Measurements from ENCODE around the gene SORT1. TPM values are rescaled to one million over a fixed set of nuclear protein-coding genes. Genes with fewer than 3 reads are reported as not detected.

The SORT1 gene
- total and polyA plus RNA-seq, 4 donors = 1.0 to 10.6 (median 3.4) TPM

DNA sequence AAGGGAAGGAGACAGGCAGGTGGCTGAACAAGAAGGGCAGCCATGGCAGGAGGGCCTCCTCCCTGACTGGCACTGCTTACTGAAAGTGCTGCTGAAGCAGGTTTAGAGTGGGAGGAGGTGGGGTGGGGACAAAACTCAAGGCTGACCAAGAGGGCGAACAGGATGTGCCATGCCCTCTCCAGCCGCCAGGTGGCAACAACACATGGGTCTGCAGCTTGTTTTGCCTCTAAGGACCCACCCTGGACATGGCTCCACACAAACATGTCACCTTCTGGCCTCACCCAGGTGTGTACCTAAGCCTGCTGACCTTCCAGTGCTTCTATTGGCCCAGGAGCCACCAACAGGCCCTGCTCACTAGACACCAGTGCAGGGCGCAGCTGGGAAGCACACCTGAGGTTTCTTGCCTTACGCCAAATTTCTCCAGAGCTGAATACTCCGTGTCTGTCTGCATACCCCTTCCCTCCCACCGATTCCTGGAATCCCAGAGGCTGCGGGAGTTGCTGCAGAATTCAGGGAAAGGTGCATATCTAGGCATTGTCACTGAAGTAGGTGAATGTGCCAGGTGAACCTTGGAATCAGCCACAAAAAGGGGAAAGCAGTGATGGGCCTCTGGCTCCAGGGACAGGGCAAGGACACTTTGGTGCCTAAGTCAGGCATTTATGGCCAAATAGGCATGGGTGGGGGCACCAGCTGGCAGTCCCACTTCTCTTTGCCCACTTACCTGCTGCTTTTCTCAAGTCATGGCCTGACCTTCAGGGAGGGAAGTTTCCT lies 120.1 kb downstream of the SORT1 start:
- no peaks in the 10 kb centered on the region for H3K9me3 ChIP-seq (ENCODE audit: control insufficient read depth in 4 of 4, low read length in 3 of 4)
- H3K4me3 ChIP-seq (ENCODE audit: low read depth in 1 of 3, low read length in 3 of 3) = no peak overlapping the region
- peak; percentile 85 for DNase-seq (ENCODE audit: low spot score)
- H3K27me3 ChIP-seq (ENCODE audit: control insufficient read depth in 4 of 4, insufficient read depth in 4 of 4, low read length in 3 of 4) = no peaks in the 10 kb centered on the region
- H3K9ac ChIP-seq (ENCODE audit: low read depth in 1 of 2, low read length in 2 of 2) = no peak overlapping the region
- H3K36me3 ChIP-seq (ENCODE audit: control insufficient read depth in 4 of 4, insufficient read depth in 3 of 4, low read depth in 1 of 4, low read length in 3 of 4) = no peaks in the 10 kb centered on the region
- TF ChIP-seq, protein P1, sequence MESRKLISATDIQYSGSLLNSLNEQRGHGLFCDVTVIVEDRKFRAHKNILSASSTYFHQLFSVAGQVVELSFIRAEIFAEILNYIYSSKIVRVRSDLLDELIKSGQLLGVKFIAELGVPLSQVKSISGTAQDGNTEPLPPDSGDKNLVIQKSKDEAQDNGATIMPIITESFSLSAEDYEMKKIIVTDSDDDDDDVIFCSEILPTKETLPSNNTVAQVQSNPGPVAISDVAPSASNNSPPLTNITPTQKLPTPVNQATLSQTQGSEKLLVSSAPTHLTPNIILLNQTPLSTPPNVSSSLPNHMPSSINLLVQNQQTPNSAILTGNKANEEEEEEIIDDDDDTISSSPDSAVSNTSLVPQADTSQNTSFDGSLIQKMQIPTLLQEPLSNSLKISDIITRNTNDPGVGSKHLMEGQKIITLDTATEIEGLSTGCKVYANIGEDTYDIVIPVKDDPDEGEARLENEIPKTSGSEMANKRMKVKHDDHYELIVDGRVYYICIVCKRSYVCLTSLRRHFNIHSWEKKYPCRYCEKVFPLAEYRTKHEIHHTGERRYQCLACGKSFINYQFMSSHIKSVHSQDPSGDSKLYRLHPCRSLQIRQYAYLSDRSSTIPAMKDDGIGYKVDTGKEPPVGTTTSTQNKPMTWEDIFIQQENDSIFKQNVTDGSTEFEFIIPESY (IDR thresholded peaks at IDR 0.05) = no peak
- TF ChIP-seq, protein P2, sequence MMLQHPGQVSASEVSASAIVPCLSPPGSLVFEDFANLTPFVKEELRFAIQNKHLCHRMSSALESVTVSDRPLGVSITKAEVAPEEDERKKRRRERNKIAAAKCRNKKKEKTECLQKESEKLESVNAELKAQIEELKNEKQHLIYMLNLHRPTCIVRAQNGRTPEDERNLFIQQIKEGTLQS (IDR thresholded peaks at IDR 0.05) = no peak
- TF ChIP-seq NR2F2 (IDR thresholded peaks at IDR 0.05) = no peak
- TF ChIP-seq SP1 (IDR thresholded peaks at IDR 0.05) = peak; percentile 44
- TF ChIP-seq, protein P3, sequence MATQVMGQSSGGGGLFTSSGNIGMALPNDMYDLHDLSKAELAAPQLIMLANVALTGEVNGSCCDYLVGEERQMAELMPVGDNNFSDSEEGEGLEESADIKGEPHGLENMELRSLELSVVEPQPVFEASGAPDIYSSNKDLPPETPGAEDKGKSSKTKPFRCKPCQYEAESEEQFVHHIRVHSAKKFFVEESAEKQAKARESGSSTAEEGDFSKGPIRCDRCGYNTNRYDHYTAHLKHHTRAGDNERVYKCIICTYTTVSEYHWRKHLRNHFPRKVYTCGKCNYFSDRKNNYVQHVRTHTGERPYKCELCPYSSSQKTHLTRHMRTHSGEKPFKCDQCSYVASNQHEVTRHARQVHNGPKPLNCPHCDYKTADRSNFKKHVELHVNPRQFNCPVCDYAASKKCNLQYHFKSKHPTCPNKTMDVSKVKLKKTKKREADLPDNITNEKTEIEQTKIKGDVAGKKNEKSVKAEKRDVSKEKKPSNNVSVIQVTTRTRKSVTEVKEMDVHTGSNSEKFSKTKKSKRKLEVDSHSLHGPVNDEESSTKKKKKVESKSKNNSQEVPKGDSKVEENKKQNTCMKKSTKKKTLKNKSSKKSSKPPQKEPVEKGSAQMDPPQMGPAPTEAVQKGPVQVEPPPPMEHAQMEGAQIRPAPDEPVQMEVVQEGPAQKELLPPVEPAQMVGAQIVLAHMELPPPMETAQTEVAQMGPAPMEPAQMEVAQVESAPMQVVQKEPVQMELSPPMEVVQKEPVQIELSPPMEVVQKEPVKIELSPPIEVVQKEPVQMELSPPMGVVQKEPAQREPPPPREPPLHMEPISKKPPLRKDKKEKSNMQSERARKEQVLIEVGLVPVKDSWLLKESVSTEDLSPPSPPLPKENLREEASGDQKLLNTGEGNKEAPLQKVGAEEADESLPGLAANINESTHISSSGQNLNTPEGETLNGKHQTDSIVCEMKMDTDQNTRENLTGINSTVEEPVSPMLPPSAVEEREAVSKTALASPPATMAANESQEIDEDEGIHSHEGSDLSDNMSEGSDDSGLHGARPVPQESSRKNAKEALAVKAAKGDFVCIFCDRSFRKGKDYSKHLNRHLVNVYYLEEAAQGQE (IDR thresholded peaks at IDR 0.05) = no peak
- TF ChIP-seq, protein P4, sequence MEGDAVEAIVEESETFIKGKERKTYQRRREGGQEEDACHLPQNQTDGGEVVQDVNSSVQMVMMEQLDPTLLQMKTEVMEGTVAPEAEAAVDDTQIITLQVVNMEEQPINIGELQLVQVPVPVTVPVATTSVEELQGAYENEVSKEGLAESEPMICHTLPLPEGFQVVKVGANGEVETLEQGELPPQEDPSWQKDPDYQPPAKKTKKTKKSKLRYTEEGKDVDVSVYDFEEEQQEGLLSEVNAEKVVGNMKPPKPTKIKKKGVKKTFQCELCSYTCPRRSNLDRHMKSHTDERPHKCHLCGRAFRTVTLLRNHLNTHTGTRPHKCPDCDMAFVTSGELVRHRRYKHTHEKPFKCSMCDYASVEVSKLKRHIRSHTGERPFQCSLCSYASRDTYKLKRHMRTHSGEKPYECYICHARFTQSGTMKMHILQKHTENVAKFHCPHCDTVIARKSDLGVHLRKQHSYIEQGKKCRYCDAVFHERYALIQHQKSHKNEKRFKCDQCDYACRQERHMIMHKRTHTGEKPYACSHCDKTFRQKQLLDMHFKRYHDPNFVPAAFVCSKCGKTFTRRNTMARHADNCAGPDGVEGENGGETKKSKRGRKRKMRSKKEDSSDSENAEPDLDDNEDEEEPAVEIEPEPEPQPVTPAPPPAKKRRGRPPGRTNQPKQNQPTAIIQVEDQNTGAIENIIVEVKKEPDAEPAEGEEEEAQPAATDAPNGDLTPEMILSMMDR (IDR thresholded peaks at IDR 0.05; ENCODE audit: low read depth, low read length, missing input control) = peak; percentile 90
- peak; percentile 34 for TF ChIP-seq HNF4G (IDR thresholded peaks at IDR 0.05)
- TF ChIP-seq RAD21 (IDR thresholded peaks at IDR 0.05) = peak; percentile 78 to 96
- peak; percentile 25 to 50 for TF ChIP-seq HNF4A (conservative IDR thresholded peaks at IDR 0.05)
- no peak for TF ChIP-seq GABPA (IDR thresholded peaks at IDR 0.05 in 1 of 2, conservative IDR thresholded peaks at IDR 0.05 in 1 of 2)
- TF ChIP-seq FOXA2 (IDR thresholded peaks at IDR 0.05) = no peak
- no peak for TF ChIP-seq TAF1 (conservative IDR thresholded peaks at IDR 0.05)
- TF ChIP-seq EGR1 (IDR thresholded peaks at IDR 0.05; ENCODE audit: low read depth in 2 of 2) = no peak
- peak in 1 of 2 donors; percentile 28 for TF ChIP-seq RXRA (IDR thresholded peaks at IDR 0.05)
- no peak for TF ChIP-seq MAX (IDR thresholded peaks at IDR 0.05)
- no peak for TF ChIP-seq FOXA1 (IDR thresholded peaks at IDR 0.05)
- TF ChIP-seq JUND (IDR thresholded peaks at IDR 0.05) = no peak
- TF ChIP-seq YY1 (IDR thresholded peaks at IDR 0.05) = no peak
- H3K4me1 ChIP-seq (ENCODE audit: control insufficient read depth in 4 of 4, insufficient read depth in 4 of 4, low read length in 3 of 4) = peaks cover 4 to 48% (median 35%) of the 10 kb centered on the region in 4 donors
- WGBS = 47% methylated on average over 7 of the region's 7 CpGs
- peak overlapping the region; percentile 33 to 39 for H3K27ac ChIP-seq (ENCODE audit: low read depth in 1 of 2, low read length in 2 of 2)

Data from liver (tissue), 9 donors.